ENCODE data around the gene PLOD2.

- TF ChIP-seq POLR2A (IDR thresholded peaks at IDR 0.05; ENCODE audit: low read depth, low read length) (no peak), POLR2AphosphoS5 (IDR thresholded peaks at IDR 0.05; ENCODE audit: low read depth, low read length) (no peak), SPI1 (IDR thresholded peaks at IDR 0.05; ENCODE audit: low read depth, low read length) (no peak), TAF1 (IDR thresholded peaks at IDR 0.05; ENCODE audit: low read depth, low read length) (no peak), POU2F2 (IDR thresholded peaks at IDR 0.05; ENCODE audit: low read depth, low read length) (no peak)
These were observed 8.9 kb upstream of the PLOD2 start for GRCh38 chr3:146169891-146170290.
